GM12878 (cell line): ENCODE data around the gene ADCY9.

Experiments
- CBFB ChIP-seq: IDR thresholded peaks from 2 replicates; pipeline ENCODE4 v1.6.1; 2016; ENCODE audit warnings: antibody characterized with exemption, low read depth
- JUNB ChIP-seq: IDR thresholded peaks from 2 replicates; pipeline ENCODE4 v1.6.1; 2016; ENCODE audit warnings: antibody characterized with exemption, mild to moderate bottlenecking
- POLR2A ChIP-seq: IDR thresholded peaks from 2 replicates; pipeline ENCODE4 v1.6.1; 2011; ENCODE audit warnings: low read depth, mild to moderate bottlenecking, low read length
- RAD21 ChIP-seq: IDR thresholded peaks from 2 replicates; pipeline ENCODE4 v1.6.1; 2011; ENCODE audit warnings: mild to moderate bottlenecking, low read depth, low read length, moderate library complexity; ENCODE audit not compliant: insufficient read depth
- SPI1 ChIP-seq: IDR thresholded peaks from 2 replicates; pipeline ENCODE4 v1.6.1; 2011; ENCODE audit warnings: low read depth, mild to moderate bottlenecking, low read length, moderate library complexity, borderline replicate concordance; ENCODE audit not compliant: insufficient read depth

GRCh38 chr16:3935921-3936320, 180.3 kb downstream of the ADCY9 start:
- TF ChIP-seq CBFB (no peak), SPI1 (no peak), JUNB (no peak), POLR2A (no peak), RAD21 (no peak)
